NCI-H774 (cell line): ENCODE data around the gene TIGD7.
"Not testable (repeated sequence)": the region's sequence is repeated elsewhere in the genome, so short reads cannot be mapped to it uniquely, and the experiment has no call there.

ENCODE experiments used
- DNase-seq: peaks from one replicate; lab custom pipeline; 2025; lab: John Stamatoyannopoulos, UW

Gene TIGD7

GRCh38 chr16:3282730-3283542 lies 22.3 kb downstream of the TIGD7 start, which contains the start of gene ZNF263:
ZNF263 (plus strand) TSS chr16:3283491; CDS start chr16:3283819, 328 bp downstream.
- peak; percentile 96 for DNase-seq

- peak; percentile 81 for DNase-seq
Observed at GRCh38 chr16:3282103-3282729, 23.0 kb downstream of the TIGD7 start.

GRCh38 chr16:3281222-3281820 lies 23.9 kb downstream of the TIGD7 start:
- DNase-seq, result no peak

- no peak for DNase-seq
Observed at GRCh38 chr16:3276679-3277078, 28.6 kb downstream of the TIGD7 start.

GRCh38 chr16:3274947-3275346 lies 30.3 kb downstream of the TIGD7 start:
- no peak for DNase-seq

- peak; percentile 12 for DNase-seq
Observed at GRCh38 chr16:3274490-3274889, 30.7 kb downstream of the TIGD7 start.

GRCh38 chr16:3271281-3271680 lies 33.9 kb downstream of the TIGD7 start:
- DNase-seq, result not testable (repeated sequence)

- DNase-seq, result not testable (repeated sequence)
Observed at GRCh38 chr16:3270718-3271117, 34.5 kb downstream of the TIGD7 start.

GRCh38 chr16:3268294-3268693 lies 36.9 kb downstream of the TIGD7 start:
- no peak for DNase-seq

GRCh38 chr16:3266873-3267537 lies 38.2 kb downstream of the TIGD7 start:
- no peak for DNase-seq

- peak; percentile 96 for DNase-seq
Observed at GRCh38 chr16:3264137-3265036, 40.8 kb downstream of the TIGD7 start.

- DNase-seq, result no peak
Observed at GRCh38 chr16:3262517-3262916, 42.7 kb downstream of the TIGD7 start.

- DNase-seq, result no peak
Observed at GRCh38 chr16:3259836-3260235, 45.4 kb downstream of the TIGD7 start.

- DNase-seq, result no peak
Observed at GRCh38 chr16:3256866-3257465, 48.3 kb downstream of the TIGD7 start.

- no peak for DNase-seq
Observed at GRCh38 chr16:3256146-3256865, 48.9 kb downstream of the TIGD7 start, which contains the start of gene MEFV. MEFV (minus strand) TSS chr16:3256633; CDS start chr16:3256587, 46 bp downstream.

GRCh38 chr16:3254309-3254708 lies 50.9 kb downstream of the TIGD7 start:
- no peak for DNase-seq

- no peak for DNase-seq
Observed at GRCh38 chr16:3252967-3253366, 52.3 kb downstream of the TIGD7 start.

GRCh38 chr16:3249451-3249850 lies 55.8 kb downstream of the TIGD7 start:
- no peak for DNase-seq

- DNase-seq, result no peak
Observed at GRCh38 chr16:3249020-3249419, 56.2 kb downstream of the TIGD7 start.
